ENCODE data around the gene PERCC1. TPM values are rescaled to one million over a fixed set of nuclear protein-coding genes. Genes with fewer than 3 reads are reported as not detected.
"Not testable (repeated sequence)": the region's sequence is repeated elsewhere in the genome, so short reads cannot be mapped to it uniquely, and the experiment has no call there.

The PERCC1 gene
- total RNA-seq, 2 donors from 2014 or later = not detected

GRCh38 chr16:1438229-1439057 is 7.6 kb downstream of the PERCC1 start:
- Histone ChIP-seq H3K27ac (no peak overlapping the region), H3K4me1 (ENCODE audit: control insufficient read depth in 1 of 2, low read depth in 2 of 2) (no peaks in the 10 kb centered on the region), H3K27me3 (replicated peaks; ENCODE audit: insufficient read depth) (no peaks in the 10 kb centered on the region), H3K4me3 (no peak overlapping the region), H3K9me3 (no peaks in the 10 kb centered on the region), H3K36me3 (no peaks in the 10 kb centered on the region)
- ATAC-seq (ENCODE audit: insufficient number of reproducible peaks, low FRiP score, low read depth) (no peak), DNase-seq (ENCODE audit: low spot score) (no peak)
- TF ChIP-seq CTCF (IDR thresholded peaks at IDR 0.05) = no peak

GRCh38 chr16:1439058-1439698 is 8.3 kb downstream of the PERCC1 start:
- H3K27me3 ChIP-seq (replicated peaks; ENCODE audit: insufficient read depth) = no peaks in the 10 kb centered on the region
- H3K4me3 ChIP-seq = no peak overlapping the region
- H3K9me3 ChIP-seq = no peaks in the 10 kb centered on the region
- H3K36me3 ChIP-seq = no peaks in the 10 kb centered on the region
- H3K27ac ChIP-seq = no peak overlapping the region
- TF ChIP-seq CTCF (IDR thresholded peaks at IDR 0.05) = no peak
- ATAC-seq (ENCODE audit: insufficient number of reproducible peaks, low FRiP score, low read depth) (no peak), DNase-seq (ENCODE audit: low spot score) (no peak)
- H3K4me1 ChIP-seq (ENCODE audit: control insufficient read depth in 1 of 2, low read depth in 2 of 2) = no peaks in the 10 kb centered on the region

GRCh38 chr16:1439699-1440074 is 8.8 kb downstream of the PERCC1 start:
- H3K9me3 ChIP-seq; H3K36me3 ChIP-seq; ATAC-seq (ENCODE audit: insufficient number of reproducible peaks, low FRiP score, low read depth): not testable (repeated sequence)

GRCh38 chr16:1441391-1441829 is 10.5 kb downstream of the PERCC1 start:
- Histone ChIP-seq H3K4me1 (ENCODE audit: control insufficient read depth in 1 of 2, low read depth in 2 of 2) (no peaks in the 10 kb centered on the region), H3K9me3 (no peaks in the 10 kb centered on the region), H3K27me3 (replicated peaks; ENCODE audit: insufficient read depth) (no peaks in the 10 kb centered on the region), H3K36me3 (no peaks in the 10 kb centered on the region), H3K27ac (no peak overlapping the region), H3K4me3 (no peak overlapping the region)
- TF ChIP-seq CTCF (IDR thresholded peaks at IDR 0.05) = no peak
- DNase-seq (ENCODE audit: low spot score) = no peak
- ATAC-seq (ENCODE audit: insufficient number of reproducible peaks, low FRiP score, low read depth) = no peak

More at GRCh38 chr16:1439699-1440074, 8.8 kb downstream of the PERCC1 start:
- DNase-seq (ENCODE audit: low spot score); H3K4me1 ChIP-seq (ENCODE audit: control insufficient read depth in 1 of 2, low read depth in 2 of 2); H3K27ac ChIP-seq; H3K4me3 ChIP-seq; H3K27me3 ChIP-seq (replicated peaks; ENCODE audit: insufficient read depth): not testable (repeated sequence)

- Histone ChIP-seq H3K36me3 (peaks cover 3% of the 10 kb centered on the region), H3K9me3 (no peaks in the 10 kb centered on the region), H3K4me3 (no peak overlapping the region), H3K27ac (no peak overlapping the region), H3K4me1 (ENCODE audit: control insufficient read depth in 1 of 2, low read depth in 2 of 2) (no peaks in the 10 kb centered on the region), H3K27me3 (replicated peaks; ENCODE audit: insufficient read depth) (no peaks in the 10 kb centered on the region)
- ATAC-seq (ENCODE audit: insufficient number of reproducible peaks, low FRiP score, low read depth) (no peak), DNase-seq (ENCODE audit: low spot score) (no peak)
- no peak for TF ChIP-seq CTCF (IDR thresholded peaks at IDR 0.05)
Observed at GRCh38 chr16:1442697-1443096, 11.8 kb downstream of the PERCC1 start.
